H1 (cell line): ENCODE measurements around the gene GCK. TPM values are rescaled to one million over a fixed set of nuclear protein-coding genes. Genes with fewer than 3 reads are reported as not detected.

Experiments used
- CTCF ChIA-PET: fragments of 300-600 bp; sonication (Branson Sonifier 250); formaldehyde crosslinking; loops from one replicate; lab custom pipeline; 2021; ENCODE audit not compliant: partially characterized antibody; lab: Charles Lee
- POLR2A ChIA-PET: fragments of 300-600 bp; sonication (Branson Sonifier 250); formaldehyde crosslinking; loops from one replicate; lab custom pipeline; 2021; ENCODE audit warnings: inconsistent platforms; ENCODE audit not compliant: partially characterized antibody; lab: Charles Lee
- DNase-seq, 2 experiments: peaks; one replicate each; pipeline versions ENCODE4 v3.0.0 to v3.0.0-alpha.2; 2010 to 2022; ENCODE audit warnings: low spot score in 2 of 2, low read depth in 1 of 2, mixed read lengths in 1 of 2
- FAIRE-seq: peaks from 2 replicates; lab custom pipeline; 2011; peaks lifted over from hg19 to GRCh38; lab: Jason Lieb, UNC
- H2AFZ ChIP-seq: 2 replicates; pipeline ENCODE4 v1.8.1; 2012; ENCODE audit warnings: low read length, inconsistent platforms
- H2AK5ac ChIP-seq: 2 replicates; pipeline ENCODE4 v1.6.1; 2013; ENCODE audit warnings: low read depth, low read length
- H2BK120ac ChIP-seq: replicated peaks from 2 replicates; pipeline ENCODE3; 2013; ENCODE audit warnings: low read depth, low read length, inconsistent platforms
- H2BK12ac ChIP-seq: 2 replicates; pipeline ENCODE4 v1.6.1; 2013; ENCODE audit warnings: low read depth, low read length
- H2BK15ac ChIP-seq: 2 replicates; pipeline ENCODE4 v1.6.1; 2013; ENCODE audit warnings: low read length
- H2BK20ac ChIP-seq: 2 replicates; pipeline ENCODE4 v1.6.1; 2013; ENCODE audit warnings: low read length
- H2BK5ac ChIP-seq: 2 replicates; pipeline ENCODE4 v1.6.1; 2013; ENCODE audit warnings: low read depth, low read length
- H3K14ac ChIP-seq: 2 replicates; pipeline ENCODE4 v1.6.1; 2013; ENCODE audit warnings: inconsistent platforms; ENCODE audit not compliant: insufficient read length
- H3K18ac ChIP-seq: 2 replicates; pipeline ENCODE4 v1.6.1; 2013; ENCODE audit warnings: low read length; ENCODE audit errors: extremely low read depth
- H3K23ac ChIP-seq: 2 replicates; pipeline ENCODE4 v1.6.1; 2013; ENCODE audit warnings: inconsistent platforms; ENCODE audit not compliant: insufficient read length
- H3K23me2 ChIP-seq: 2 replicates; pipeline ENCODE4 v1.6.1; 2013; ENCODE audit warnings: low read depth, low read length
- H3K27ac ChIP-seq: 2 replicates; pipeline ENCODE4 v1.6.1; 2011; ENCODE audit warnings: low read depth, low read length, inconsistent platforms
- H3K27me3 ChIP-seq, 4 experiments: replicated peaks in 1 of 4; 1 replicate in 1 of 4; 2 replicates in 3 of 4; pipeline versions ENCODE4 v1.6.1 to v1.8.1; 2011 to 2013; ENCODE audit warnings: low read length in 3 of 4, mild to moderate bottlenecking in 3 of 4, inconsistent platforms in 2 of 4, mixed read lengths in 2 of 4, moderate library complexity in 1 of 4; ENCODE audit not compliant: control insufficient read depth in 3 of 4, insufficient read depth in 3 of 4; ENCODE audit errors: extremely low read depth in 1 of 4
- H3K36me3 ChIP-seq, 4 experiments: 2 replicates each; pipeline versions ENCODE4 v1.6.1 to v1.8.1; 2011 to 2013; ENCODE audit warnings: mild to moderate bottlenecking in 4 of 4, low read length in 3 of 4, moderate library complexity in 2 of 4, control low read depth in 1 of 4, inconsistent platforms in 1 of 4; ENCODE audit not compliant: insufficient read depth in 4 of 4, control insufficient read depth in 2 of 4
- H3K4ac ChIP-seq: replicated peaks from 2 replicates; pipeline ENCODE3; 2013; ENCODE audit warnings: low read length, low read depth, mixed read lengths, inconsistent platforms; ENCODE audit not compliant: insufficient read length
- H3K4me1 ChIP-seq, 4 experiments: replicated peaks in 1 of 4; 1 replicate in 1 of 4; 2 replicates in 3 of 4; pipeline versions ENCODE4 v1.6.1 to v1.8.1; 2011 to 2013; ENCODE audit warnings: low read length in 3 of 4, inconsistent platforms in 2 of 4, mixed read lengths in 1 of 4; ENCODE audit not compliant: insufficient read depth in 4 of 4, control insufficient read depth in 3 of 4
- H3K4me2 ChIP-seq, 2 experiments: 2 replicates each; pipeline versions ENCODE4 v1.6.1 to v1.8.1; 2011 to 2013; ENCODE audit warnings: low read depth in 2 of 2, low read length in 2 of 2, control low read depth in 1 of 2, inconsistent platforms in 1 of 2, mild to moderate bottlenecking in 1 of 2; ENCODE audit not compliant: insufficient read depth in 1 of 2
- H3K4me3 ChIP-seq, 4 experiments: fragments of 200-600, 300-600 bp in 1 of 4; sonication (generic), shearing (Covaris generic), sonication (Bioruptor Twin) in 1 of 4; 2 replicates each; pipeline versions ENCODE4 v1.5.1 to v1.8.1; 2011 to 2016; ENCODE audit warnings: low read length in 4 of 4, low read depth in 3 of 4, control low read depth in 2 of 4, inconsistent platforms in 2 of 4, mild to moderate bottlenecking in 2 of 4, mixed read lengths in 1 of 4, moderate library complexity in 1 of 4; ENCODE audit not compliant: insufficient read depth in 2 of 4; ENCODE audit errors: extremely low read depth in 1 of 4
- H3K56ac ChIP-seq: replicated peaks from 2 replicates; pipeline ENCODE3; 2013; ENCODE audit warnings: low read depth, mild to moderate bottlenecking, mixed read lengths, low read length, inconsistent platforms; ENCODE audit not compliant: insufficient read length
- H3K79me1 ChIP-seq: 2 replicates; pipeline ENCODE4 v1.6.1; 2013; ENCODE audit warnings: low read depth, low read length, control low read depth
- H3K79me2 ChIP-seq, 2 experiments: 2 replicates each; pipeline versions ENCODE4 v1.6.1 to v1.8.1; 2012 to 2013; ENCODE audit warnings: low read length in 2 of 2, mild to moderate bottlenecking in 2 of 2, inconsistent platforms in 1 of 2; ENCODE audit not compliant: insufficient read depth in 2 of 2, control insufficient read depth in 1 of 2
- H3K9ac ChIP-seq, 4 experiments: replicated peaks in 1 of 4; 1 replicate in 1 of 4; 2 replicates in 3 of 4; pipeline versions ENCODE4 v1.6.1 to v1.8.1; 2011 to 2013; ENCODE audit warnings: low read depth in 3 of 4, low read length in 3 of 4, control low read depth in 2 of 4, mild to moderate bottlenecking in 2 of 4, moderate library complexity in 2 of 4, inconsistent platforms in 1 of 4; ENCODE audit errors: extremely low read depth in 1 of 4
- H3K9me3 ChIP-seq, 2 experiments: 2 replicates each; pipeline versions ENCODE4 v1.6.1 to v1.8.1; 2012 to 2013; ENCODE audit warnings: mild to moderate bottlenecking in 2 of 2, moderate library complexity in 2 of 2, control low read depth in 1 of 2, inconsistent platforms in 1 of 2, low read depth in 1 of 2, low read length in 1 of 2, mixed read lengths in 1 of 2; ENCODE audit not compliant: insufficient read depth in 2 of 2
- H4K20me1 ChIP-seq, 2 experiments: replicated peaks in 1 of 2; 2 replicates each; pipeline versions ENCODE3 to v1.8.1; 2011 to 2013; ENCODE audit warnings: inconsistent platforms in 2 of 2, low read length in 2 of 2, mild to moderate bottlenecking in 1 of 2; ENCODE audit not compliant: insufficient read depth in 2 of 2, control insufficient read depth in 1 of 2
- H4K5ac ChIP-seq: 2 replicates; pipeline ENCODE4 v1.6.1; 2013; ENCODE audit warnings: low read length, low read depth, mixed read lengths, inconsistent platforms; ENCODE audit not compliant: insufficient read length
- H4K8ac ChIP-seq: 2 replicates; pipeline ENCODE4 v1.8.0; 2013; ENCODE audit warnings: mild to moderate bottlenecking, moderate library complexity, low read length, inconsistent platforms; ENCODE audit not compliant: insufficient read depth; ENCODE audit errors: extremely low read depth
- H4K91ac ChIP-seq: replicated peaks from 2 replicates; pipeline ENCODE3; 2013; ENCODE audit warnings: low read length, mixed read lengths, inconsistent platforms; ENCODE audit not compliant: insufficient read length
- E2F6 ChIP-seq: IDR thresholded peaks from 2 replicates; pipeline ENCODE4 v1.6.1; 2012; ENCODE audit warnings: inconsistent platforms
- SRF ChIP-seq: IDR thresholded peaks from 2 replicates; pipeline ENCODE4 v1.6.1; 2011; ENCODE audit warnings: mild to moderate bottlenecking, low read depth, low read length, moderate library complexity
- WGBS, 2 experiments: shearing (Covaris generic) in 1 of 2; methylation state at CpG; one replicate each; pipeline versions ENCODE4 v1.1.6 to v1.1.7; 2013 to 2015; ENCODE audit warnings: low lambda C conversion rate in 2 of 2, mixed read lengths in 2 of 2, inconsistent platforms in 1 of 2, low coverage in 1 of 2, missing lambda C conversion rate in 1 of 2; ENCODE audit not compliant: insufficient replicate concordance in 2 of 2, insufficient coverage in 1 of 2, insufficient read length in 1 of 2; ENCODE audit errors: extremely low coverage in 1 of 2, missing lambda C conversion rate in 1 of 2; 5-methylcytosine and 5-hydroxymethylcytosine counted together
- polyA plus RNA-seq, 7 experiments: library from polyadenylated mRNA; depleted of rRNA in 3 of 7; stranded (reverse) in 5 of 7; unstranded in 2 of 7; fragments of >200 nt in 5 of 7; fragments of 200-250 nt in 2 of 7; gene quantifications; 1 replicate in 5 of 7; 2 replicates in 1 of 7; 4 replicates in 1 of 7; pipeline versions ENCODE4 v1.2.1 to v1.2.3, GENCODE V29; 2011 to 2013; ENCODE audit warnings: missing spikeins in 2 of 7, mixed read lengths in 2 of 7
- total RNA-seq: library from RNA; stranded (reverse); fragmentation: NEBNext Ultra II Directional; extraction: Animal tissue kit (Norgen Biotek cat#: 25700); gene quantifications from 2 replicates; pipeline ENCODE4 v1.2.1, GENCODE V29; 2021

The GCK gene
- total and polyA plus RNA-seq, 2 of the 8 experiments (the other 6 are each of a cell fraction or from before 2014, with no cell fraction given): 2.4 to 4.9 TPM

GRCh38 chr7:44141221-44141850 is 47.9 kb downstream of the GCK start, which contains the start of gene MYL7:
TSS of gene MYL7 (minus strand) at chr7:44141332. CDS start at chr7:44141305, 27 bp downstream.
- POLR2A ChIA-PET: interaction anchor here (1.2 kb wide), 1 partner anchor 10 kb away, joined by 3 read pairs; no protein-coding TSS in a partner anchor
- H2BK5ac ChIP-seq: no peak within 1 kb of the TSS
- no peak within 1 kb of the TSS for H3K4me2 ChIP-seq
- WGBS, 2 experiments: 76% methylated on average over 6 of the region's 6 CpGs; no CpG with 5 or more reads in 1 of the 2 experiments
- no peak within 1 kb of the TSS for H3K14ac ChIP-seq
- no peak within 1 kb of the TSS for H2BK20ac ChIP-seq
- H4K5ac ChIP-seq: no peak within 1 kb of the TSS
- FAIRE-seq (no peak), DNase-seq (no peak)
- H2AFZ ChIP-seq: no peak within 1 kb of the TSS
- no peak within 1 kb of the TSS for H3K4ac ChIP-seq
- H3K18ac ChIP-seq: no peak within 1 kb of the TSS
- H3K27me3 ChIP-seq: peaks cover 13 to 23% (median 20%) of the 10 kb centered on the region in 4 experiments
- H3K36me3 ChIP-seq: no peaks in the 10 kb centered on the region
- no peak within 1 kb of the TSS for H3K9ac ChIP-seq
- no peak within 1 kb of the TSS for H3K4me3 ChIP-seq
- H2BK12ac ChIP-seq: no peak within 1 kb of the TSS
- H3K79me1 ChIP-seq: no peaks in the 10 kb centered on the region
- H2AK5ac ChIP-seq: no peak within 1 kb of the TSS
- H4K20me1 ChIP-seq: peaks cover 0 to 2% of the 10 kb centered on the region in 2 experiments
- CTCF ChIA-PET: interaction anchor here (0.8 to 4.5 kb wide), 5 partner anchors 10 to 73 kb away, joined by 3 to 27 read pairs (median 5); partner anchors contain the start of gene POLD2
- no peak within 1 kb of the TSS for H2BK120ac ChIP-seq
- no peaks in the 10 kb centered on the region for H3K9me3 ChIP-seq
- H4K91ac ChIP-seq: no peak within 1 kb of the TSS
- no peak within 1 kb of the TSS for H2BK15ac ChIP-seq
- peak; percentile 29; the same call in 1 of the 2 replicates for TF ChIP-seq SRF
- TF ChIP-seq E2F6: no peak
- TF ChIP-seq, all 59 proteins: peak for 1
- Histone ChIP-seq H3K56ac (no peak within 1 kb of the TSS), H3K23ac (no peak within 1 kb of the TSS), H3K23me2 (peaks cover 8% of the 10 kb centered on the region; the same call in 1 of the 2 replicates), H3K4me1 (peaks cover 0 to 12% (median 4%) of the 10 kb centered on the region in 4 experiments; a peak in 4 of 7 replicates), H4K8ac (peak within 1 kb of the TSS; percentile 3; the same call in 1 of the 2 replicates), H3K27ac (no peak within 1 kb of the TSS), H3K79me2 (no peaks in the 10 kb centered on the region)
